B cell (primary cell): Measurements from ENCODE around the gene PER1. TPM values are rescaled to one million over a fixed set of nuclear protein-coding genes. Genes with fewer than 3 reads are reported as not detected.

Experiments
- ATAC-seq: fragments of 200-7000 bp; cut with Tn5 transposase; one replicate; pipeline ENCODE4 v1.10.0; 2021; ENCODE audit warnings: low read depth, mild to moderate bottlenecking, moderate number of reproducible peaks, moderate library complexity
- CTCF ChIA-PET: fragments of 350-600 bp; sonication (Branson Sonifier 250); formaldehyde crosslinking; loops from one replicate; lab custom pipeline; 2021; ENCODE audit warnings: antibody characterized with exemption, inconsistent platforms; lab: Charles Lee
- POLR2A ChIA-PET: fragments of 350-600 bp; sonication (Branson Sonifier 250); formaldehyde crosslinking; loops from one replicate; lab custom pipeline; 2021; ENCODE audit warnings: antibody characterized with exemption; lab: Charles Lee
- DNase-seq: peaks from one replicate; pipeline ENCODE4 v3.0.0; 2013
- H2AFZ ChIP-seq: 2 replicates; pipeline ENCODE4 v1.6.1; 2012; ENCODE audit warnings: mild to moderate bottlenecking, low read depth, low read length; ENCODE audit not compliant: insufficient read depth, poor library complexity, severe bottlenecking
- H3K27ac ChIP-seq, 2 donors: 1 replicate in 1 of 2; 2 replicates in 1 of 2; pipeline ENCODE4 v1.5.1; 2012 to 2013; ENCODE audit warnings: low read length in 2 of 2, mild to moderate bottlenecking in 2 of 2, moderate library complexity in 1 of 2
- H3K27me3 ChIP-seq, 4 experiments: fragments of 200-600 bp in 1 of 4; sonication (generic) in 1 of 4; replicated peaks in 1 of 4; 1 replicate in 2 of 4; 2 replicates in 2 of 4; pipeline versions ENCODE4 v1.6.1 to v1.7.0; 2013 to 2016; ENCODE audit warnings: low read length in 3 of 4, mild to moderate bottlenecking in 2 of 4, mixed read lengths in 1 of 4, moderate library complexity in 1 of 4; ENCODE audit not compliant: insufficient read depth in 4 of 4, control insufficient read depth in 3 of 4; ENCODE audit errors: control extremely low read depth in 1 of 4
- H3K36me3 ChIP-seq, 2 experiments: replicated peaks in 1 of 2; 1 replicate in 1 of 2; 2 replicates in 1 of 2; pipeline versions ENCODE4 v1.6.1 to v1.7.1; 2013; ENCODE audit warnings: low read length in 1 of 2; ENCODE audit not compliant: insufficient read depth in 2 of 2, control insufficient read depth in 1 of 2; ENCODE audit errors: control extremely low read depth in 1 of 2, extremely low read depth in 1 of 2
- H3K4me1 ChIP-seq, 2 donors: fragments of 200-600 bp in 1 of 2; sonication (generic) in 1 of 2; 1 replicate in 1 of 2; 2 replicates in 1 of 2; pipeline versions ENCODE4 v1.5.1 to v1.6.1; 2013 to 2017; ENCODE audit warnings: low read length in 2 of 2; ENCODE audit not compliant: control insufficient read depth in 2 of 2, insufficient read depth in 2 of 2
- H3K4me2 ChIP-seq: replicated peaks from 2 replicates; pipeline ENCODE3; 2012; ENCODE audit warnings: mild to moderate bottlenecking, low read depth, low read length; ENCODE audit not compliant: poor library complexity, severe bottlenecking
- H3K4me3 ChIP-seq, 5 experiments: fragments of 200-600 bp in 1 of 5; sonication (generic) in 1 of 5; 1 replicate in 3 of 5; 2 replicates in 2 of 5; pipeline versions ENCODE4 v1.5.1 to v1.7.0; 2011 to 2016; ENCODE audit warnings: low read length in 4 of 5, mild to moderate bottlenecking in 4 of 5, low read depth in 2 of 5, control low read depth in 1 of 5, moderate library complexity in 1 of 5; ENCODE audit not compliant: insufficient read depth in 1 of 5; ENCODE audit errors: control extremely low read depth in 1 of 5, extremely low read depth in 1 of 5
- H3K79me2 ChIP-seq: fragments of 200-600 bp; sonication (generic); one replicate; pipeline ENCODE4 v1.6.0; 2016; ENCODE audit warnings: low read length; ENCODE audit not compliant: control insufficient read depth, insufficient read depth
- H3K9ac ChIP-seq: fragments of 200-600 bp; sonication (generic); 2 replicates; pipeline ENCODE4 v1.6.1; 2017; ENCODE audit warnings: mild to moderate bottlenecking, low read length, moderate library complexity
- H3K9me3 ChIP-seq, 3 donors: one replicate each; pipeline versions ENCODE4 v1.6.1 to v1.7.1; 2013; ENCODE audit warnings: low read length in 2 of 3; ENCODE audit not compliant: control insufficient read depth in 2 of 3, insufficient read depth in 1 of 3; ENCODE audit errors: control extremely low read depth in 1 of 3
- H4K20me1 ChIP-seq: 2 replicates; pipeline ENCODE4 v1.6.0; 2012; ENCODE audit warnings: mild to moderate bottlenecking, low read length; ENCODE audit not compliant: insufficient read depth, control insufficient read depth, poor library complexity, severe bottlenecking
- H3K27ac Mint-ChIP-seq: one replicate; pipeline ENCODE4 v1.8.0; 2021; ENCODE audit warnings: mixed read lengths
- H3K27me3 Mint-ChIP-seq: one replicate; pipeline ENCODE4 v1.8.0; 2021; ENCODE audit warnings: mixed read lengths
- H3K4me1 Mint-ChIP-seq: one replicate; pipeline ENCODE4 v1.8.0; 2021; ENCODE audit warnings: mixed read lengths
- H3K4me3 Mint-ChIP-seq: one replicate; pipeline ENCODE4 v1.8.0; 2021; ENCODE audit warnings: mixed read lengths
- H3K9me3 Mint-ChIP-seq: one replicate; pipeline ENCODE4 v1.8.0; 2022; ENCODE audit warnings: mixed read lengths; ENCODE audit not compliant: insufficient read depth
- CTCF ChIP-seq: fragments of 200-600 bp; IDR thresholded peaks from one replicate; pipeline ENCODE4 v1.8.0; 2022; ENCODE audit warnings: antibody characterized with exemption, mild to moderate bottlenecking
- EZH2 ChIP-seq: IDR thresholded peaks from 2 replicates; pipeline ENCODE4 v1.6.1; 2012; ENCODE audit warnings: borderline replicate concordance, low read depth, mild to moderate bottlenecking, moderate library complexity, low read length; ENCODE audit not compliant: insufficient read depth, poor library complexity, severe bottlenecking
- WGBS: methylation state at CpG from one replicate; pipeline ENCODE4 v1.1.5; 2013; ENCODE audit warnings: missing lambda C conversion rate; ENCODE audit not compliant: insufficient coverage; 5-methylcytosine and 5-hydroxymethylcytosine counted together
- intact Hi-C: fragments of 100-400 bp; cut with micrococcal nuclease; formaldehyde crosslinking; loops from one replicate; pipeline ENCODE4 v1.10.0; 2022
- polyA plus RNA-seq: library from polyadenylated mRNA; depleted of rRNA; stranded (reverse); fragments of >200 nt; gene quantifications from 2 replicates; pipeline ENCODE4 v1.2.3, GENCODE V29; 2012
- total RNA-seq, 2 donors: library from RNA; stranded (reverse); fragments of 120-200 nt in 1 of 2; gene quantifications; 1 replicate in 1 of 2; 2 replicates in 1 of 2; pipeline versions ENCODE4 v1.2.3 to v1.2.4, GENCODE V29; 2013 to 2022

The PER1 gene
- total and polyA plus RNA-seq, 2 donors (not counting 1 experiment from before 2014, with no cell fraction given): 120 to 176 TPM

- H3K4me1 ChIP-seq: peaks cover 53 to 61% of the 10 kb centered on the region in 2 donors
- intact Hi-C loops: loop anchor here (1.0 to 5.0 kb wide), 10 partner anchors 19 to 182 kb away; no protein-coding TSS in a partner anchor
- H3K9ac ChIP-seq: peak overlapping the region; percentile 72
- Mint-ChIP-seq H3K27ac (peak overlapping the region; percentile 98), H3K4me1 (peaks cover 56% of the 10 kb centered on the region), H3K4me3 (peak overlapping the region; percentile 94), H3K27me3 (peaks cover 57% of the 10 kb centered on the region), H3K9me3 (no peaks in the 10 kb centered on the region)
- no peaks in the 10 kb centered on the region for H3K79me2 ChIP-seq
- under 1% methylated on average over 26 of the region's 38 CpGs for WGBS
- peak overlapping the region; percentile 91 for H3K4me2 ChIP-seq
- DNase-seq (peak; percentile 92), ATAC-seq (peak; percentile 68)
- H3K27me3 ChIP-seq: peaks cover 0 to 73% (median 49%) of the 10 kb centered on the region in 4 experiments
- H2AFZ ChIP-seq: peak overlapping the region; percentile 77
- ChIA-PET CTCF (interaction anchor here (0.7 to 20.5 kb wide), 31 partner anchors 9 to 296 kb away, joined by 3 to 360 read pairs (median 8); partner anchors contain the start of genes AURKB, BORCS6, CTC1 and PER1), POLR2A (interaction anchor here (0.6 to 3.1 kb wide), 13 partner anchors 20 to 189 kb away, joined by 3 to 23 read pairs (median 11); partner anchors contain the start of genes CTC1 and VAMP2)
- TF ChIP-seq EZH2 (no peak), CTCF (peak; percentile 92)
- H3K36me3 ChIP-seq: no peaks in the 10 kb centered on the region
- H3K9me3 ChIP-seq: peaks cover 0 to 22% (median 0%) of the 10 kb centered on the region in 3 donors
- H3K4me3 ChIP-seq: peak overlapping the region; percentile 61 to 85 (median 69)
- peak overlapping the region; percentile 13 to 34 for H3K27ac ChIP-seq
- peaks cover 21% of the 10 kb centered on the region for H4K20me1 ChIP-seq
Measured at GRCh38 chr17:8118769-8119580, 33.2 kb downstream of the PER1 start.
